A673 (cell line): ENCODE results near the gene ADAMTS6. TPM values are rescaled to one million over a fixed set of nuclear protein-coding genes. Genes with fewer than 3 reads are reported as not detected.

Experiments
- BruUV-seq: library from RNA; stranded (reverse); fragments of 400-500 nt; replicated peaks from 2 replicates; lab custom pipeline; 2021; lab: Mats Ljungman, UMichigan
- CTCF ChIA-PET: fragments of 300-600 bp; sonication (Branson Sonifier 250); formaldehyde crosslinking; loops from one replicate; lab custom pipeline; 2022; ENCODE audit warnings: antibody characterized with exemption; lab: Charles Lee
- POLR2A ChIA-PET: fragments of 300-600 bp; sonication (Branson Sonifier 250); formaldehyde crosslinking; loops from one replicate; lab custom pipeline; 2022; ENCODE audit warnings: antibody characterized with exemption; ENCODE audit not compliant: low non-redundant PET; lab: Charles Lee
- DNase-seq: peaks from one replicate; pipeline ENCODE4 v3.0.0-alpha.2; 2015; ENCODE audit warnings: low spot score
- H3K27ac ChIP-seq: fragments of 200-600 bp; sonication (generic); 2 replicates; pipeline ENCODE4 v1.5.1; 2016; ENCODE audit warnings: mixed run types, low read depth, mild to moderate bottlenecking, mixed read lengths, antibody characterized with exemption, low read length; ENCODE audit not compliant: poor library complexity, severe bottlenecking
- H3K27me3 ChIP-seq: fragments of 200-600 bp; sonication (generic); replicated peaks from 2 replicates; pipeline ENCODE4 v1.6.1; 2017; ENCODE audit warnings: mixed run types, low read depth, mild to moderate bottlenecking, mixed read lengths, antibody characterized with exemption, low read length; ENCODE audit not compliant: insufficient read depth, poor library complexity
- H3K36me3 ChIP-seq: fragments of 200-600 bp; sonication (generic); 2 replicates; pipeline ENCODE4 v1.6.1; 2016; ENCODE audit warnings: mixed run types, mild to moderate bottlenecking, mixed read lengths, antibody characterized with exemption, low read length; ENCODE audit not compliant: insufficient read depth, poor library complexity, severe bottlenecking
- H3K4me1 ChIP-seq: fragments of 200-600 bp; sonication (generic); 2 replicates; pipeline ENCODE4 v1.6.1; 2017; ENCODE audit warnings: mixed run types, mild to moderate bottlenecking, mixed read lengths, antibody characterized with exemption, low read length; ENCODE audit not compliant: insufficient read depth, poor library complexity, severe bottlenecking
- H3K4me3 ChIP-seq: fragments of 200-600 bp; sonication (generic); 2 replicates; pipeline ENCODE4 v1.5.1; 2016; ENCODE audit warnings: low read depth, mixed run types, mild to moderate bottlenecking, mixed read lengths, low read length; ENCODE audit not compliant: poor library complexity, severe bottlenecking
- H3K9me3 ChIP-seq: fragments of 200-600 bp; sonication (generic); 2 replicates; pipeline ENCODE4 v1.6.1; 2016; ENCODE audit warnings: mixed run types, low read depth, mild to moderate bottlenecking, mixed read lengths, antibody characterized with exemption, low read length; ENCODE audit not compliant: poor library complexity, severe bottlenecking
- EZH2 ChIP-seq: fragments of 200-600 bp; sonication (generic); IDR thresholded peaks from 2 replicates; pipeline ENCODE4 v1.6.1; 2017; ENCODE audit warnings: borderline replicate concordance, low read depth, mild to moderate bottlenecking, mixed read lengths, antibody characterized with exemption, low read length; ENCODE audit not compliant: poor library complexity, severe bottlenecking
- intact Hi-C: fragments of 100-400 bp; cut with micrococcal nuclease; formaldehyde crosslinking; loops from one replicate; pipeline ENCODE4 v1.10.0; 2022; ENCODE audit not compliant: unreplicated experiment
- total RNA-seq: library from RNA; stranded (reverse); gene quantifications from 2 replicates; pipeline ENCODE4 v1.2.3, GENCODE V29; 2021
- TF ChIP-seq, protein P1 (sequence below): fragments of 300-800, 200-600 bp; sonication (generic); conservative IDR thresholded peaks from 2 replicates; pipeline ENCODE4 v1.5.1; 2017; ENCODE audit warnings: low read depth, mild to moderate bottlenecking, antibody characterized with exemption, low read length, moderate library complexity, mixed read lengths

Gene ADAMTS6
- total RNA-seq, 1 experiment from 2014 or later = 2.6 TPM

DNA sequence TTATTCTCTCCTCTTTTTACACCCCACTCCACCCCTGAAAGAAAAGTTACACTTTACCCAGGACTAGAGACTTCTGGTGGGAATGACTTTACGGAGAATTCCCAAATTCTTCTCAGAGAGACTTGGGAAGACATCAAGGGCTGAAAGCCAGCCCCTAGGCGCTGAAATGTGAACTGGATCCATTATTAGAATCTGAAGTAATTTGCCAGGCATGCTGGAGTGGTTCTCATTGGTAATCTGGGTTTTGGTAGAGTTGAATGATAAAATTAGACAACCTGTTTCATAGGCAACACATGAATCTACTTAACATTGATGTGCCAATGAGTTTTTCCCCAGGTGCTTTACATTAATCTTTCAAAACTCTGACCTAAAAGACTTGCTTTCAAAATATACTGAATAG, 324.8 kb downstream of the ADAMTS6 start:
- H3K27ac ChIP-seq = no peak overlapping the region
- no peaks in the 10 kb centered on the region for H3K9me3 ChIP-seq
- H3K36me3 ChIP-seq = no peaks in the 10 kb centered on the region
- intact Hi-C loops = no loop called here
- H3K27me3 ChIP-seq = no peaks in the 10 kb centered on the region
- H3K4me3 ChIP-seq = no peak overlapping the region
- no TSS peak for BruUV-seq
- ChIA-PET CTCF (no interaction called here), POLR2A (no interaction called here)
- no peaks in the 10 kb centered on the region for H3K4me1 ChIP-seq
- TF ChIP-seq, protein P1, sequence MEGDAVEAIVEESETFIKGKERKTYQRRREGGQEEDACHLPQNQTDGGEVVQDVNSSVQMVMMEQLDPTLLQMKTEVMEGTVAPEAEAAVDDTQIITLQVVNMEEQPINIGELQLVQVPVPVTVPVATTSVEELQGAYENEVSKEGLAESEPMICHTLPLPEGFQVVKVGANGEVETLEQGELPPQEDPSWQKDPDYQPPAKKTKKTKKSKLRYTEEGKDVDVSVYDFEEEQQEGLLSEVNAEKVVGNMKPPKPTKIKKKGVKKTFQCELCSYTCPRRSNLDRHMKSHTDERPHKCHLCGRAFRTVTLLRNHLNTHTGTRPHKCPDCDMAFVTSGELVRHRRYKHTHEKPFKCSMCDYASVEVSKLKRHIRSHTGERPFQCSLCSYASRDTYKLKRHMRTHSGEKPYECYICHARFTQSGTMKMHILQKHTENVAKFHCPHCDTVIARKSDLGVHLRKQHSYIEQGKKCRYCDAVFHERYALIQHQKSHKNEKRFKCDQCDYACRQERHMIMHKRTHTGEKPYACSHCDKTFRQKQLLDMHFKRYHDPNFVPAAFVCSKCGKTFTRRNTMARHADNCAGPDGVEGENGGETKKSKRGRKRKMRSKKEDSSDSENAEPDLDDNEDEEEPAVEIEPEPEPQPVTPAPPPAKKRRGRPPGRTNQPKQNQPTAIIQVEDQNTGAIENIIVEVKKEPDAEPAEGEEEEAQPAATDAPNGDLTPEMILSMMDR = no peak
- no peak for TF ChIP-seq EZH2
- no peak for DNase-seq

DNA sequence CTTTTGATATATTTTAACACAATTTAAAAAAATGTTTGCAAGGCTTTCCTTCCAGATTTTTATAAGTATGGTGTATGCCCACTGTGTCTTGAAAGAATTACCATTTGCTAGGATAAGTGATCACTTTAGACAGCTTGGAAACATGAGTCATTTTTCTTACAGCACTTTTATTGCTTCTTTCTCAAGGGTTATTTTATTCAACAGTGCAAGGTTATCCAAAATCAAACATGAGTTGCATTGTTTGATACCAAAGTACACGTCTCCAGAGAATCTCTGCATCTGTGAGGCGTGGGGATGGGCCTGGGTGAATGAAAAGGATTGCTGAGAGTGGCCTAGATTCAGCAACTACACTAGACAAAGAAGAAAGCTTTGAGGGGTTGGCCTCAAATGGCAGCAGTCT, 329.6 kb downstream of the ADAMTS6 start:
- H3K4me1 ChIP-seq = no peaks in the 10 kb centered on the region
- H3K9me3 ChIP-seq = no peaks in the 10 kb centered on the region
- DNase-seq = no peak
- no peaks in the 10 kb centered on the region for H3K36me3 ChIP-seq
- CTCF ChIA-PET = no interaction called here
- no peak for TF ChIP-seq EZH2
- TF ChIP-seq, protein P1 = no peak
- no peak overlapping the region for H3K4me3 ChIP-seq
- no TSS peak for BruUV-seq
- no peaks in the 10 kb centered on the region for H3K27me3 ChIP-seq
- H3K27ac ChIP-seq = no peak overlapping the region
- POLR2A ChIA-PET = no interaction called here
- intact Hi-C loops = no loop called here

DNA sequence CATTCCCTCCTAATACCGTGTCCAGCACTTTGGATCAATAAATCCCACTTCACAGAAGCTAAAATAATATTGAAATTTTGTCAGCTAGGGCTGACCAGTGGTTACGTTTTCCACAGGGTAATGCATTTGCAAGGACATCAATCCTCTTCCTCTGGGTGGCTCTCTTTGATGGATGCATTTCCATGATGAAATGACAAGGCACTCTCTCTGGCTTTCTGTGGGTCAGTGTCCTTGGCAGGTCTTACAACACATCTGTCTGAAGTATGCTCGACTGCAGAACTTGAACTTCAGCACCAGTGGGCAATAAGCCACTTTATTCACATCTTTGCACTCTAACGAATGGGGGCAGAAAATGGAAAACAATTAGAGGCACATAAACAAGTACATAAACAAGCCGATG, 330.1 kb downstream of the ADAMTS6 start:
- Histone ChIP-seq H3K36me3 (no peaks in the 10 kb centered on the region), H3K27ac (no peak overlapping the region), H3K4me3 (no peak overlapping the region), H3K9me3 (no peaks in the 10 kb centered on the region), H3K4me1 (no peaks in the 10 kb centered on the region), H3K27me3 (no peaks in the 10 kb centered on the region)
- no TSS peak for BruUV-seq
- CTCF ChIA-PET = no interaction called here
- intact Hi-C loops = no loop called here
- no peak for DNase-seq
- POLR2A ChIA-PET = no interaction called here
- no peak for TF ChIP-seq EZH2
- TF ChIP-seq, protein P1 = no peak
